HepG2 (cell line): ENCODE data around the gene CD58. TPM values are rescaled to one million over a fixed set of nuclear protein-coding genes. Genes with fewer than 3 reads are reported as not detected.

ENCODE experiments used
- ATF7 ChIP-seq, 2 experiments: fragments of 450-650 bp in 1 of 2; sonication (generic) in 1 of 2; formaldehyde crosslinking in 1 of 2; IDR thresholded peaks; 2 replicates each; pipeline versions ENCODE4 v1.4.0 to v1.6.1; 2016 to 2020; ENCODE audit warnings: antibody characterized with exemption in 1 of 2, mild to moderate bottlenecking in 1 of 2, missing genetic modification reagents in 1 of 2
- CBX5 ChIP-seq: sonication (generic); formaldehyde crosslinking; IDR thresholded peaks from 2 replicates; pipeline ENCODE4 v1.4.0; 2020; ENCODE audit warnings: missing genetic modification reagents, borderline replicate concordance
- CEBPG ChIP-seq: IDR thresholded peaks from 2 replicates; pipeline ENCODE4 v1.6.1; 2016
- CREB3 ChIP-seq: sonication (generic); formaldehyde crosslinking; IDR thresholded peaks from 2 replicates; pipeline ENCODE4 v1.5.0; 2020; ENCODE audit warnings: missing genetic modification reagents
- ELF4 ChIP-seq: sonication (generic); formaldehyde crosslinking; IDR thresholded peaks from 2 replicates; pipeline ENCODE4 v1.5.0; 2020; ENCODE audit warnings: missing genetic modification reagents, mild to moderate bottlenecking, moderate library complexity, borderline replicate concordance
- HNF4A ChIP-seq: sonication (generic); formaldehyde crosslinking; IDR thresholded peaks from 2 replicates; pipeline ENCODE4 v1.4.0; 2020; ENCODE audit warnings: missing genetic modification reagents
- IKZF1 ChIP-seq: fragments of 450-650 bp; IDR thresholded peaks from 2 replicates; pipeline ENCODE4 v1.7.1; 2016
- STAT5B ChIP-seq: sonication (generic); formaldehyde crosslinking; IDR thresholded peaks from 2 replicates; pipeline ENCODE4 v1.4.0; 2020; ENCODE audit warnings: missing genetic modification reagents
- TEAD2 ChIP-seq: sonication (generic); formaldehyde crosslinking; IDR thresholded peaks from 2 replicates; pipeline ENCODE4 v1.9.0; 2021; ENCODE audit warnings: missing genetic modification reagents
- UBTF ChIP-seq: sonication (generic); formaldehyde crosslinking; IDR thresholded peaks from 2 replicates; pipeline ENCODE4 v1.4.0; 2020; ENCODE audit warnings: mild to moderate bottlenecking, missing genetic modification reagents
- USF2 ChIP-seq, 2 experiments: sonication (generic) in 1 of 2; formaldehyde crosslinking in 1 of 2; IDR thresholded peaks; 2 replicates each; pipeline versions ENCODE4 v1.5.1 to v1.6.1; 2011 to 2020; ENCODE audit warnings: borderline replicate concordance in 1 of 2, low read depth in 1 of 2, low read length in 1 of 2, mild to moderate bottlenecking in 1 of 2, missing genetic modification reagents in 1 of 2, moderate library complexity in 1 of 2
- XBP1 ChIP-seq: sonication (generic); formaldehyde crosslinking; IDR thresholded peaks from 2 replicates; pipeline ENCODE4 v1.5.0; 2020; ENCODE audit warnings: missing genetic modification reagents
- YY1 ChIP-seq: IDR thresholded peaks from 2 replicates; pipeline ENCODE4 v1.6.1; 2011; ENCODE audit warnings: low read length, low read depth, moderate library complexity, mild to moderate bottlenecking; ENCODE audit not compliant: insufficient read depth, insufficient replicate concordance
- ZBTB26 ChIP-seq: IDR thresholded peaks from 2 replicates; pipeline ENCODE4 v1.6.1; 2016; ENCODE audit warnings: missing compliant biosample characterization, missing genetic modification reagents, borderline replicate concordance
- ZMYM4 ChIP-seq: sonication (generic); formaldehyde crosslinking; IDR thresholded peaks from 2 replicates; pipeline ENCODE4 v1.8.1; 2023; ENCODE audit warnings: mild to moderate bottlenecking, missing genetic modification reagents
- ZNF18 ChIP-seq: sonication (generic); formaldehyde crosslinking; IDR thresholded peaks from 2 replicates; pipeline ENCODE4 v1.8.0; 2022; ENCODE audit warnings: mild to moderate bottlenecking, missing genetic modification reagents; ENCODE audit not compliant: insufficient replicate concordance
- ZNF274 ChIP-seq: sonication (generic); formaldehyde crosslinking; IDR thresholded peaks from 2 replicates; pipeline ENCODE4 v1.5.1; 2020; ENCODE audit warnings: mild to moderate bottlenecking, missing genetic modification reagents
- ZNF282 ChIP-seq: fragments of 450-650 bp; IDR thresholded peaks from 2 replicates; pipeline ENCODE4 v1.6.1; 2018; ENCODE audit not compliant: partially characterized antibody
- ZNF589 ChIP-seq: sonication (generic); formaldehyde crosslinking; conservative IDR thresholded peaks from 2 replicates; pipeline ENCODE4 v1.8.0; 2022; ENCODE audit warnings: mild to moderate bottlenecking, moderate library complexity, missing genetic modification reagents
- ZNF629 ChIP-seq: sonication (generic); formaldehyde crosslinking; conservative IDR thresholded peaks from 2 replicates; pipeline ENCODE4 v1.5.0; 2020; ENCODE audit warnings: missing genetic modification reagents
- ZNF670 ChIP-seq: sonication (generic); formaldehyde crosslinking; IDR thresholded peaks from 2 replicates; pipeline ENCODE4 v1.8.0; 2022; ENCODE audit warnings: mild to moderate bottlenecking, missing genetic modification reagents, borderline replicate concordance
- ZNF749 ChIP-seq: sonication (generic); formaldehyde crosslinking; IDR thresholded peaks from 2 replicates; pipeline ENCODE4 v1.8.0; 2022; ENCODE audit warnings: mild to moderate bottlenecking, missing genetic modification reagents, moderate library complexity, borderline replicate concordance
- polyA plus RNA-seq, 8 experiments: library from polyadenylated mRNA; depleted of rRNA in 3 of 8; stranded (reverse) in 7 of 8; unstranded in 1 of 8; fragments of >200 nt; fragmentation: Illumina TruSeq in 4 of 8; extraction: Trizol in 4 of 8; gene quantifications; 2 replicates each; pipeline versions ENCODE4 v1.2.1 to v1.2.3, GENCODE V29; 2011 to 2016; ENCODE audit warnings: low read depth in 4 of 8, missing spikeins in 1 of 8, mixed read lengths in 1 of 8; ENCODE audit not compliant: insufficient read depth in 1 of 8
- total RNA-seq, 5 experiments: library from RNA; depleted of rRNA; stranded (reverse); fragments of >200 nt; fragmentation: Illumina TruSeq; extraction: Trizol; gene quantifications; 2 replicates each; pipeline ENCODE4 v1.2.3, GENCODE V29; 2016; ENCODE audit warnings: low read depth in 1 of 5

CD58 gene
- total and polyA plus RNA-seq, 2 of the 13 experiments (the other 11 are each of a cell fraction or from before 2014, with no cell fraction given), result 9.4 to 13.5 TPM

DNA sequence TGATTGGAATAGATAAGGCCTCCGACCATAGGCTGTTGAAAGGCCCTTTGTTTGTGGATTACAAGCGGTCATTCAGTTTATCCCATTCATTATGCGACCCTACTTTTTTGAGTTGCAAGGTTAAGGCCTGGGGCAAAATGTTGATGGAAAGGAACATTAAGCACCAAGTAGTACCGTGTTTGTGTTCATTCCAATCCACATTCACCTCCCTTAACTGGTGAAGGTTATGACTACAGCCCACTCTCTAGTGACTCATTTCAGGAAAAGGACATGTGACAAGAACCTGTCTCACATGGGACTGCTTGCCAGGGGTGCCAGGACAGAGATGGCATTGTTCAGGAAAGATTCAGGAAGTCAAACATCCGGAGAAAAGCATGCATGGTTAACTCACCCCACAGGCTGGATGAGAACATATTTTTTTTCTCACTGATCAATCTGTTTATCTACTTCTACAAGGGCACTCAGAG lies 81.6 kb downstream of the CD58 start (continued):
- TF ChIP-seq USF2 (IDR thresholded peaks at IDR 0.05; ENCODE audit: low read depth, low read length), result peak; percentile 82
- TF ChIP-seq USF2 (CRISPR knock-in tag; IDR thresholded peaks at IDR 0.05; ENCODE audit: borderline replicate concordance), result peak; percentile 19; the same call in 1 of the 2 replicates
- TF ChIP-seq CBX5 (CRISPR knock-in tag), result no peak; the same call in 1 of the 2 replicates
- TF ChIP-seq CREB3 (CRISPR knock-in tag), result no peak
- no peak for TF ChIP-seq ZNF274
- no peak for TF ChIP-seq ZNF629 (CRISPR knock-in tag)
- TF ChIP-seq ZNF18, result no peak
- no peak for TF ChIP-seq TEAD2 (CRISPR knock-in tag)
- no peak for TF ChIP-seq ZNF749 (CRISPR knock-in tag)
- no peak for TF ChIP-seq ZNF282
- TF ChIP-seq IKZF1, result no peak
- TF ChIP-seq ZMYM4 (CRISPR knock-in tag), result no peak
- TF ChIP-seq ZNF670, result 0 out of 2 replicates have a peak, but pooled peaks have one; percentile 44
- no peak for TF ChIP-seq YY1
- TF ChIP-seq CEBPG, result no peak
- TF ChIP-seq ELF4 (CRISPR knock-in tag), result no peak
- peak; percentile 65; the same call in 1 of the 2 replicates for TF ChIP-seq ZBTB26 (CRISPR knock-in tag)
- TF ChIP-seq ATF7 (IDR thresholded peaks at IDR 0.05), result no peak
- TF ChIP-seq ATF7 (CRISPR knock-in tag; IDR thresholded peaks at IDR 0.05), result no peak
- no peak for TF ChIP-seq XBP1 (CRISPR knock-in tag)
- TF ChIP-seq UBTF (CRISPR knock-in tag), result no peak
- TF ChIP-seq STAT5B (CRISPR knock-in tag), result no peak
- TF ChIP-seq ZNF589, result no peak
- TF ChIP-seq HNF4A (CRISPR knock-in tag), result no peak; the same call in 1 of the 2 replicates
